NT2/D1 (cell line): Measurements from ENCODE around the gene SDK2.

Experiments
- SUZ12 ChIP-seq: IDR thresholded peaks from 2 replicates; pipeline ENCODE4 v1.6.1; 2011; ENCODE audit not compliant: insufficient read length, insufficient read depth; ENCODE audit errors: extremely low read depth
- ZNF274 ChIP-seq: IDR thresholded peaks from 2 replicates; pipeline ENCODE4 v1.6.1; 2011; ENCODE audit warnings: mild to moderate bottlenecking, low read depth, low read length

GRCh38 chr17:73340093-73340596 is 304.1 kb downstream of the SDK2 start:
- TF ChIP-seq SUZ12 (no peak), ZNF274 (no peak)
